Transverse colon (tissue), 3 donors: ENCODE data around the gene CCDC85C.

Source experiments
- EP300 ChIP-seq: sonication (generic); formaldehyde crosslinking; IDR thresholded peaks from one replicate; pipeline ENCODE4 v1.6.1; 2017; ENCODE audit warnings: antibody characterized with exemption, low read depth
- POLR2AphosphoS5 ChIP-seq, 3 donors: sonication (generic); formaldehyde crosslinking; IDR thresholded peaks; one replicate each; pipeline ENCODE4 v1.6.1; 2016; ENCODE audit warnings: antibody characterized with exemption in 3 of 3

GRCh38 chr14:99649643-99650042 is 45.6 kb upstream of the CCDC85C start:
- no peak for TF ChIP-seq EP300
- no peak for TF ChIP-seq POLR2AphosphoS5 (IDR thresholded peaks at IDR 0.05)
